T-helper 1 cell (primary cell): Measurements from ENCODE around the gene C1S.
A peak's percentile ranks its signal among the peaks of the same experiment; 100 is the strongest.
"Not testable (repeated sequence)": the region's sequence is repeated elsewhere in the genome, so short reads cannot be mapped to it uniquely, and the experiment has no call there.

Experiments
- DNase-seq, 5 donors: peaks; one replicate each; pipeline ENCODE4 v3.0.0-alpha.2; 2012 to 2020
- total RNA-seq, 4 donors: gene quantifications; one replicate each; lab custom pipeline; 2026; lab: John Stamatoyannopoulos, UW

Gene C1S
- 1.1 to 1.9 (median 1.6) reads per million in 4 donors for total RNA-seq

- DNase-seq: no peak
Measured at GRCh38 chr12:7060353-7060954, at the start of gene C1S. C1S (plus strand) TSS chr12:7060718; CDS start chr12:7061913, 1,195 bp downstream.

GRCh38 chr12:7011398-7011797 lies 49.1 kb upstream of the C1S start:
- DNase-seq: not testable (repeated sequence)

- no peak for DNase-seq
Measured at GRCh38 chr12:7012024-7012607, 48.4 kb upstream of the C1S start.

GRCh38 chr12:7013101-7013500 lies 47.4 kb upstream of the C1S start:
- no peak for DNase-seq

- no peak for DNase-seq
Measured at GRCh38 chr12:7015555-7016370, 44.8 kb upstream of the C1S start.

- DNase-seq: no peak
Measured at GRCh38 chr12:7016958-7017571, 43.5 kb upstream of the C1S start.

- no peak for DNase-seq
Measured at GRCh38 chr12:7017870-7018349, 42.6 kb upstream of the C1S start.

GRCh38 chr12:7018350-7019042 lies 42.0 kb upstream of the C1S start, which contains the start of gene LPCAT3:
LPCAT3 (minus strand) TSS chr12:7018476; CDS start chr12:7018424, 52 bp downstream.
- DNase-seq: peak; percentile 95 to 98 (median 96)

- no peak for DNase-seq
Measured at GRCh38 chr12:7019043-7019569, 41.4 kb upstream of the C1S start.

GRCh38 chr12:7021956-7022355 lies 38.6 kb upstream of the C1S start:
- no peak for DNase-seq

GRCh38 chr12:7023114-7023513 lies 37.4 kb upstream of the C1S start:
- DNase-seq: no peak

GRCh38 chr12:7026854-7027253 lies 33.7 kb upstream of the C1S start:
- DNase-seq: no peak

- no peak for DNase-seq
Measured at GRCh38 chr12:7031306-7031705, 29.2 kb upstream of the C1S start.

GRCh38 chr12:7032990-7033389 lies 27.5 kb upstream of the C1S start:
- DNase-seq: no peak

GRCh38 chr12:7034464-7034863 lies 26.1 kb upstream of the C1S start:
- no peak for DNase-seq

- no peak for DNase-seq
Measured at GRCh38 chr12:7035463-7035862, 25.1 kb upstream of the C1S start.

GRCh38 chr12:7037411-7037810 lies 23.1 kb upstream of the C1S start:
- DNase-seq: not testable (repeated sequence)

GRCh38 chr12:7038591-7038990 lies 21.9 kb upstream of the C1S start:
- no peak for DNase-seq

GRCh38 chr12:7039403-7039802 lies 21.1 kb upstream of the C1S start:
- DNase-seq: no peak

- no peak for DNase-seq
Measured at GRCh38 chr12:7042842-7043241, 17.7 kb upstream of the C1S start.

GRCh38 chr12:7045913-7046312 lies 14.6 kb upstream of the C1S start:
- DNase-seq: no peak
